HG02678 (cell line): ENCODE measurements around the gene C20orf204.

ENCODE experiments used
- ATAC-seq: cut with Tn5 transposase; IDR thresholded peaks from one replicate; pipeline ENCODE4 v1.9.1; 2021; ENCODE audit warnings: mild to moderate bottlenecking, moderate library complexity; ENCODE audit not compliant: unreplicated experiment

C20orf204 gene

GRCh38 chr20:64041040-64041780 is 5.2 kb downstream of the C20orf204 start:
- no peak for ATAC-seq

GRCh38 chr20:64041781-64042053 is 5.7 kb downstream of the C20orf204 start:
- ATAC-seq = no peak

- no peak for ATAC-seq
These were observed 6.2 kb downstream of the C20orf204 start for GRCh38 chr20:64042054-64042781.

GRCh38 chr20:64043768-64044167 is 7.8 kb downstream of the C20orf204 start:
- no peak for ATAC-seq

DNA sequence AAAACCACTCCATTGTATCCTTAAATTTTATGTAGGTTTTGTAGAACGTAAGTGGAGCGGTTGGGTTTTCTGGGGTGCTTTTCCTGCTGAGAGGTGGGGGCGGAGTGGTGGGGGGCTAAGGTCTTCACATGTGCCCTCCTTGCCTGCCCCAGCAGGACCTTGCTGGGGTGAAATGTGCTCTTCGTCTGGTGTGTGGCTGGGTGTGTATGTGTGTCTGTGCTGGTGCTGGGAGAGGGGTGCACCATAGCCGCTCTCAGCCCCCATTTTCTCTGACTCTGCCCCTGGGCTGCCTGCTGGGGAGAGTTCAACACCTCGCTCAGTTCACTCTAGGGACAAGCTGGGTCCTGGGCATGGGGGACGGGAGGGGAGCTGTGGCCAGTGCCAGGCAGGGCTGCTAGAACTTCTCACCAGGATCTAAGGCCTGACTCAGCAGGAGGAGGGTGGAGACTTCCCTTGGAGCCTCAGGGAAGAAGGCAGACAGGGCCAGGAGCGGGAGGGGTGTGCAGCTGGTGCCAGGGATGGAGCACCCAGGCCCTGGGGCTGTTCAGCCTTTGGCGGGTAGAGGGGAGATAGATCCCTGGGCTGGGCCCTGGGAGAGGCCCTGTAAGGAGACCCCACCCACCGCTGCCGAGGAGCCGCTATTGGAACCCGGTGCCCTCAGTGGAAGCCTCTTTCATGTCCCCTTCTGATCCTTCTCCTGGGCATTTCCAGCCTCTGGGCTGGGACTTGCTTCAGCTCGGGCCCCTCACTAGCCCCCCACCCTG is 8.7 kb downstream of the C20orf204 start:
- no peak for ATAC-seq

GRCh38 chr20:64045346-64046011 is 9.5 kb downstream of the C20orf204 start:
- ATAC-seq = no peak

DNA sequence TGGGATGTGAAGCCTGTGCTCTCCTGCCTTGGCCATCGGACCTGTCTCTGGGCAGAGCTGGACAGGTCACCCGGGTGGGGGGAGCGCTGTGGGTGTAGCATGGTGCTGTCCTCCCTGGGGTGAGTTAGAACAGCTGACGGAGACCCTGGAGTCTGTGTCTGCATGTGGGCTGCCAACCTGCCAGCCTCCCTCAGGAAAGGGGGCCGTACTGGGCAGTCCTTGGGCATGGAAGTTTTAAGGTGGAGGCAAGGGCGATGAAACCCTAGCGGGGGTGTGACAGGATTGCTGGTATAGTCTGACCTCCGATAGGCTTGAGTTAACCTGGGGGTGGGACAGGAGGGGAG is 11.0 kb downstream of the C20orf204 start:
- ATAC-seq = no peak

GRCh38 chr20:64047968-64048401 is 12.0 kb downstream of the C20orf204 start:
- ATAC-seq = no peak

GRCh38 chr20:64048402-64049044 is 12.5 kb downstream of the C20orf204 start:
- ATAC-seq = no peak

- ATAC-seq = no peak
These were observed 13.3 kb downstream of the C20orf204 start, which contains the start of gene SOX18 for GRCh38 chr20:64049060-64049877. TSS of gene SOX18 (minus strand) at chr20:64049639. CDS start at chr20:64049516, 123 bp downstream.

DNA sequence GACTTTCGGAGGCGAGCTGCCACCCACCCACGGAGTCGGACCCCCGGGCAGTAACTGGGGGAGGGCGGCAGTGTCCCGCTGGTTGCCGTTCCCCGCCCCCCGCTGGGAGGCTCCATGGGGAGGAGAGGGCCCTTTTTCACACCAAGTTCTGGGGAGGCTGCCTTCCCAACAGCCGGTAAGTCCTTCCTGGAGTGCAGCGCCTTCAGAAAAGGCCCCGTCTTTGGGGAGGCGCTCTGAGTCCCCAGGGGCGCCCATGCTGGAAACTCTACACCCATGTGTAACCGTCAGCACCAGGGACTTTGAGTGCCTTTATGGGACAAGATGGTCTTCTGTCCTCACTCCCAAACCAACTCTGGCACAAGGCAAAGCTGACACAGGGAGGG is 13.9 kb downstream of the C20orf204 start:
- ATAC-seq = no peak

DNA sequence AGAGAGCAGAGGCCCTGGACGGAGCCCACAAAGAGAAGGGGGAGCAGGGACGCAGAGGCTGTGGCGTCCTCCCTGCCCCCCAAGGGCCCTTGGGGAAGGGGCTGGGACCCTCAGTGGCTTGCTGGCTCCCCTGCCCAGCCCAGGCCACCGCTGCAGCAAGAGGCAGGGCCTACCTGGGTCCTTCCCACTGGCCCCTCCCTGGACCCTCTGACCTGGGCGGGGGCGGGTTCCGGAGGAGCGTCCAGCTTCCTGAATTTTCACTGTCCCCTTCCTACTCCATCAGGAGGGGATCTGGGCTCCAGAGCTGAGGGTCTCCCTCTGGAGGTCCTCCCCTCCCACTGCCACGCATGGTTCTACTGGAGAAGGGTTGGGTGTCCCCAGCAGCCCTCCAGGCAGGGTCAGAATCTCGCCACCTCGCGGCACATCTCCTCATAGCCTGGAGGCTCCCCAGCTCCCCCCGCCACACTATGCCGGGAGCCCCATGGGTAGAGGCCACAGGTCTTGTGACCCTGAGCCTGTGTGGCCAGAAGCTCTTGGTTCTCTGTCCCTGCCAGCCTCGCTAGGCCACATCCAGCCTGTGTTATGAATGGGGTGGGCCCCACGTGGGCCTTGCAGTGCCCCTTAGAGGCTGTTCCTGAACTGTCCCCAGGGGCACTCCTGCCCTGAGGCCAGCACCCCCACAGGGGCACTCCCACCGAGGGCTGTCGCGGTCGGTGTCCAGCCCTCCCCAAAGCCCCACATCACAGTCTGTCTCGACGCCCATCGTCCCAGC is 14.5 kb downstream of the C20orf204 start:
- ATAC-seq = no peak

GRCh38 chr20:64051033-64051452 is 15.1 kb downstream of the C20orf204 start:
- ATAC-seq = no peak

DNA sequence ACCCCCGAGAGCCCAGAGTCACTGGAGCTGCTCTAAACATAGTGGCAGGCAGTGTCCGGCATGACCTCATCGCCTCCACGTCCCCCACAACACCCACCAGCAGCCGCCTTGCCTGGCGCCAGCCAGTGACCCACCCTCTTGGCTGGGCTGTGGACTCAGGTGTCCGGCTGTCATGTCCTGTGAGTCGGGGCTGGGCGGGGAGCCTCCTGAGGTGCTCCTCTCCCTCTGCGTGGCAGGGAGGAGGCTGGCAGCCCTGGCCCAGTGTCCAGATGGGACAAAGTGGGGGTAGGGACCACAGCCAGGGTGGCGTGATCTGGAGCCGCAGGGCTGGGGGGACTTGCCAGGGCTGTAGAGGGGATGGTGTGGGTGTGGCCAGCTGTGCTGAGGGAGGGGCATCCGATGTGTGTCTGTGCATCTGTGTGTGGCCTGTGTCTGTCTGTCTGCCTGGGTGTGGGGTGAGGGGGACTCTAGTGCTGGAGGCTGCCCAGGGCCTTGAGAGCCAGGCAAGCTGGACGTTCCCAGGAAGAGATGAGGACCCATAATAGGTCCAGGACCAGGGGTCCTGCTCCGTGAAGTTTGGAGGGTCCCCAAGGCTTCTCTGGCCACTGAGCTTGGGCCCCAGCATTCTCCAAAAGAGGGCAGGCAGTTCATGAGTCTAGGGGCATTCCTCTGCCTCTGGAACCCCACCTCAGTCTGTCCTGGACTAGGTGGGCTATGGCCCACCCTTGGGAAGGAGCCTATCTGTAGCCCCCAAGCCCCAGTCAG is 15.8 kb downstream of the C20orf204 start:
- no peak for ATAC-seq

- no peak for ATAC-seq
These were observed 16.3 kb downstream of the C20orf204 start for GRCh38 chr20:64052326-64052722.

- ATAC-seq = no peak
These were observed 17.2 kb downstream of the C20orf204 start for GRCh38 chr20:64052987-64053840.

- no peak for ATAC-seq
These were observed 18.1 kb downstream of the C20orf204 start for GRCh38 chr20:64053841-64054661.
